Embryonic facial prominence (tissue), 1 donor: Measurements from ENCODE around the gene TP53AIP1.
"Not testable (repeated sequence)": the region's sequence is repeated elsewhere in the genome, so short reads cannot be mapped to it uniquely, and the experiment has no call there.

ENCODE experiments used
- DNase-seq: peaks from one replicate; pipeline ENCODE4 v3.0.0-alpha.2; 2016; ENCODE audit errors: extremely low spot score

Gene TP53AIP1

DNA sequence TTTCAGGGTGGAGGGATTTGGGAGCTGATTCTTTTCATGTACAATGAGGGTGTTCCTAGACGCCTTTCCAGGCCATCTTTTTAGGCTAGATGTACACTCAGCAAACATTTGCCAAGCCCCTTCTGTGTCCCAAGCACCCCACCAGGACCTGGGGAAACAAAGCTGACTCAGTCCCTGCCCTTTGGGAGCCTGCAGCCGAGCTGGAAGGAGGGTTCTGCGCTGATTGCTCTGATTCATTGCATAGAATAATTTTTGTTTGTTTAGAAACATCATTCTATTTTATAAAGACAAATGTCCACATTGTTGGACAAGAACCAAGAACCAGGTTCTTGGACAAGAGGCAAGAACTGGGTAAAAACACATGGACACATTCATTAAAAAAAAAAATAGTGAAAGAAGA, 16.7 kb downstream of the TP53AIP1 start:
- DNase-seq, result no peak

- no peak for DNase-seq
These were observed 17.4 kb downstream of the TP53AIP1 start for GRCh38 chr11:128925250-128925600.

DNA sequence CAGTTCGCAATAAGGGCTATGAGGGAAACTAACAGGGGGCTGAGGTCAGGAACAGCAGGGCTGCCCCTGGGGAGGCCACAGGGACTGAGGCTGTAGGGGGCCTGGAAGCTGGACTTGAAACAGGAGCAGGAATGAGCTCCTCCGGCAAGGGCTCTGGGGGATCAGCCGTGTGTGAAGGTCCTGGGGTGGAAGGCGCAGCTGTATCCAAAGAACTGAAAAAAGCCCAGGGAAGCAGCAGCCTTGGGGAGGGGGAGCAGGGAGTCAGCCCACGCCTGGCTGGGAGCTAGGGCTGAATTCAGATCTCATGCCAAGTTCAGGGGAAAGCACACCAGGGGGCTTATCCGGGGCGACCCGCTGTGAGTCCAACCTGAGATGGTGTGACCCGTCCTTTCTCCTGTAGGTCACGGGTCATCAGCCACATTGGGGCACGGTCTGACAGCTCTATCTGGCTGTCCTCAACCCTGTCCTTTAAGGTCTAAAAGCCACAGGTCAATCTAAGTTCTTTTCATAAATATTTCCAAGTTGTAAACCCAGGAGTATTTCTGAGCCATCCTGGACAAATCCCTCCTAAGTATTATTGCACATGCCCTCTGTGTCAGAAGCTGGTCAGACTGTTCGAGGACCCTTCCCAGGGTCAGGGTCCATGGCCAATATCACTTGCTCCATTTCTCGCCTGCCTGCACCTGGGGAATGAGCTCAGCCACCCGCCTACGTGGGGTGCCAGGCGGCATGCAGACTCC, 18.0 kb downstream of the TP53AIP1 start:
- DNase-seq, result no peak

- DNase-seq, result no peak
These were observed 18.6 kb downstream of the TP53AIP1 start for GRCh38 chr11:128924104-128924503.

- no peak for DNase-seq
These were observed 20.9 kb downstream of the TP53AIP1 start for GRCh38 chr11:128921793-128922192.

GRCh38 chr11:128920666-128921065, 22.0 kb downstream of the TP53AIP1 start:
- DNase-seq, result no peak

- DNase-seq, result not testable (repeated sequence)
These were observed 23.0 kb downstream of the TP53AIP1 start for GRCh38 chr11:128919635-128920034.

DNA sequence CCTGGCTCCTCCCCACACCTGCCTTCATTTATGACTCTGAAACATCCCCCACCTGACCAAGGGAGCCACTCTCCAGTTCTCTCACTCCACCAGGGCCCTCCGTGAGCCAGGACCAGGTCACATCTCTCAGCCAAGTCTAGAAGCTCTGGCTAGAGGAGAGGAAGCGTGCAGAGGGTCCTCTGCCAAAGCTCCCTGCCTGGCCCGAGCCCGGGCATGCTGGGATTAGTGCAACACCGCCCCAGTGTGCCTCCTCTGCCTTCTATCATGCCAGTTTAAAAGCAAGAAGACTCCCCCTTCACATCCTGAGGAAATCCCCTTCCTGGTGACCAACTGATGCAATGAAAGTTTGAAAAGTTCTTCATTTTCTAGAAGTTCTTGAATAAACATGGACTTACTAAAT, 23.5 kb downstream of the TP53AIP1 start:
- DNase-seq, result no peak

GRCh38 chr11:128917144-128917724, 25.4 kb downstream of the TP53AIP1 start:
- DNase-seq, result no peak

DNA sequence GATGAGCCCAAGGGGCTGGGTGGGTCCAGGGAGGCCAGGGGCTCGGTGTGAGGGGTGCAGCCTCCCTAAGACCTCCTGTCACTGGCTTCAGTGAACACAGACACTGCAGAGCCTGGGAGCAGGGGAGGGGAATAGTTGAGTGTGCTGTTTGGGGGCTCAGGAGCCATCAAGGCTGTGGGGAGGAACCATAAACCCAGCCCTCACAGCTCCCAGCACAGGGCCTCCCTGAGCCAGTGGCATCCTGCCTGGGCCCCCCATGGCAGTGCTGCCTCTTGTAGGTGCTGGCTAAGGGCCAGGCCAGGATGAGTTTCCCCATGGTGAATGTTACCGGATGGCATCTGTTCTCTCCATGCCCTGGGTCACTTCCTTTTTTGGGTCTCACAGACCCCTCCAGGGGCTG, 26.0 kb downstream of the TP53AIP1 start:
- DNase-seq, result no peak

DNA sequence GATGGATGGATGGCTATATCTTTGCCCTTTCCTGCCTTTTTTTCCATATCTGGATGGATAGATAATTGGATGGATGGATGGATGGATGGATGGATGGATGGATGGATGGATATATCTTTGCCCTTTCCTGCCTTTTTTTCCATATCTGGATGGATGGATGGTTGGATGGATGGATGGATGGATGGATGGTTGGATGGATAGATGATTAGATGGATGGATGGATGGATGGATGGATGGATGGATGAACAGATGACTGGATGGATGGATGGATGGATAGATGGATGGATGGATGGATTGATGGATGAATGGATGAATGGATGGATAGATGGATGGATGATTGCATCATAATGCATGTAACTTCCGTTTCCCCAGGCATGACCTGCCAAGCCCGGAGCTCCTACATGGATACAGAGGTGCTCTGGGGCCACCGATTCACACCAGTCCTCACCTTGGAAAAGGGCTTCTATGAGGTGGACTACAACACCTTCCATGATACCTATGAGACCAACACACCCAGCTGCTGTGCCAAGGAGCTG, 26.6 kb downstream of the TP53AIP1 start:
- DNase-seq, result no peak

GRCh38 chr11:128915149-128915521, 27.5 kb downstream of the TP53AIP1 start:
- no peak for DNase-seq

GRCh38 chr11:128914216-128915148, 28.2 kb downstream of the TP53AIP1 start:
- no peak for DNase-seq

GRCh38 chr11:128913806-128914205, 28.9 kb downstream of the TP53AIP1 start:
- DNase-seq, result no peak

DNA sequence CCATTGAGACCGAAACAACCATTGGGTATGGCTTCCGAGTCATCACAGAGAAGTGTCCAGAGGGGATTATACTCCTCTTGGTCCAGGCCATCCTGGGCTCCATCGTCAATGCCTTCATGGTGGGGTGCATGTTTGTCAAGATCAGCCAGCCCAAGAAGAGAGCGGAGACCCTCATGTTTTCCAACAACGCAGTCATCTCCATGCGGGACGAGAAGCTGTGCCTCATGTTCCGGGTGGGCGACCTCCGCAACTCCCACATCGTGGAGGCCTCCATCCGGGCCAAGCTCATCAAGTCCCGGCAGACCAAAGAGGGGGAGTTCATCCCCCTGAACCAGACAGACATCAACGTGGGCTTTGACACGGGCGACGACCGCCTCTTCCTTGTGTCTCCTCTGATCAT, 31.0 kb downstream of the TP53AIP1 start:
- no peak for DNase-seq

- no peak for DNase-seq
These were observed 31.4 kb downstream of the TP53AIP1 start for GRCh38 chr11:128911239-128911638.

DNA sequence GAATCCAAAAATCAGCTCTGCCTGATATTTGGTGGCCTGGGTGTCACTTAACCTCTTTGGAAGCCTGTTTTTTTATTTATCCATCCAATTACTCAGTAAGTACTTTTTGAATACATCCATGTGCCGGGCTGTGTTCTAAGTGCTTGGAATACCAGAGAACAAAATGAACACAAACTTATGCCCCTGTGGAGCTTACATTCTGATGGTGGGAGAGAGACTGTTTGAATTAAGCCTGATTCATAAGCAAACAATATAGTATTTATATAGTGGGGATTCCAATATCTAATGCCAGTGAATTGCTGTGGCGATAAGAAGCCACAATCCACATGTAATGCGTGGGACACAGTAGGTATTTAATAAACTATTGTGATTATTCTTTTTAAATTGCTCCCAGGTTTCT, 32.1 kb downstream of the TP53AIP1 start:
- DNase-seq, result no peak

- DNase-seq, result no peak
These were observed 33.1 kb downstream of the TP53AIP1 start for GRCh38 chr11:128909438-128910125.

GRCh38 chr11:128908391-128909246, 34.1 kb downstream of the TP53AIP1 start:
- no peak for DNase-seq

- no peak for DNase-seq
These were observed 35.1 kb downstream of the TP53AIP1 start for GRCh38 chr11:128907585-128907984.
